ENCODE measurements around the gene ABCG1. TPM values are rescaled to one million over a fixed set of nuclear protein-coding genes. Genes with fewer than 3 reads are reported as not detected.

ABCG1 gene
- total RNA-seq, 1 experiment from 2014 or later: 5.6 TPM

DNA sequence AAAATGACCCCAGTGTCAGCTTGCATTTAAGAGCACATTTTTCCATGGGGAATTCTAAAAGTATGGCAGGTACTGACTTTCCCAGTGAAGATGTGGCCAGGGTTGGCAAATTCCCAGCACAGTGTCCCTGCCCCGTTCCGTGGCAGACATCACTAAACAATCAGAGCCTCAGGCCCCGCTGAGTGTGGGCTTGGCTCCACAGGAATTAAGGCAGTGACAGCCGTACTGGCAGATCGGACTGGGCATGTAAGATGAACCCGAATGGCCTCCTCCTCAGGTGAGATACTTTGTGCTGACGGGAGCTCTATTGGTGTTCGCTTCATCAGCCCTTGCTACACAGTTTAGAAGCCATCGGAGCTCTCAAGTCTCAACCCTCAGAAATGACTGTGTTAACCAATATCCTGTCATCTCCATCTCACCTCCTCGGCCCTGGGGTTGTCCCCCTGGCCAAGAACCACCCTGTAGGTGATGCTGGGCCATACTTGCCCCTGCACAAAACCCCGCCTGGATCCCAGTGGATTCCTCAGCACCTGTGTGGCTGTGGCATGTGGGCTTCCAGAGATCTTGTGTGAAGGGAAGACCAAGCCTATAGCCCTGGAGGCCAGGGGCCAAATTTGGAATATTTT is 29.0 kb upstream of the ABCG1 start:
- no peaks in the 10 kb centered on the region for H3K79me2 ChIP-seq (ENCODE audit: low read depth)
- H3K4me1 ChIP-seq (replicated peaks; ENCODE audit: insufficient read depth): peaks cover 19% of the 10 kb centered on the region
- BruUV-seq (replicated peaks): no TSS peak
- no peaks in the 10 kb centered on the region for H3K9me3 ChIP-seq (ENCODE audit: insufficient read depth, low read depth)
- no peaks in the 10 kb centered on the region for H3K36me3 ChIP-seq (ENCODE audit: low read depth)
- no peak overlapping the region for H2AFZ ChIP-seq
- ChIA-PET CTCF (no interaction called here), POLR2A (ENCODE audit: unreplicated experiment) (no interaction called here)
- no peaks in the 10 kb centered on the region for H3K9me2 ChIP-seq (ENCODE audit: insufficient read depth)
- H3K4me2 ChIP-seq: no peak overlapping the region
- no peak overlapping the region for H3K27ac ChIP-seq
- no peak overlapping the region for H3K4me3 ChIP-seq
- DNase-seq: no peak
- no peaks in the 10 kb centered on the region for H4K20me1 ChIP-seq (ENCODE audit: insufficient read depth)
- 0 out of 2 replicates have a peak, but pooled peaks cover 10% of the 10 kb centered on the region for H3F3A ChIP-seq (ENCODE audit: insufficient read depth, low read depth)
- H3K27me3 ChIP-seq (ENCODE audit: insufficient read depth, low read depth): no peaks in the 10 kb centered on the region
- TF ChIP-seq EZH2 (IDR thresholded peaks at IDR 0.05; ENCODE audit: low read depth): no peak
- TF ChIP-seq, protein P1, sequence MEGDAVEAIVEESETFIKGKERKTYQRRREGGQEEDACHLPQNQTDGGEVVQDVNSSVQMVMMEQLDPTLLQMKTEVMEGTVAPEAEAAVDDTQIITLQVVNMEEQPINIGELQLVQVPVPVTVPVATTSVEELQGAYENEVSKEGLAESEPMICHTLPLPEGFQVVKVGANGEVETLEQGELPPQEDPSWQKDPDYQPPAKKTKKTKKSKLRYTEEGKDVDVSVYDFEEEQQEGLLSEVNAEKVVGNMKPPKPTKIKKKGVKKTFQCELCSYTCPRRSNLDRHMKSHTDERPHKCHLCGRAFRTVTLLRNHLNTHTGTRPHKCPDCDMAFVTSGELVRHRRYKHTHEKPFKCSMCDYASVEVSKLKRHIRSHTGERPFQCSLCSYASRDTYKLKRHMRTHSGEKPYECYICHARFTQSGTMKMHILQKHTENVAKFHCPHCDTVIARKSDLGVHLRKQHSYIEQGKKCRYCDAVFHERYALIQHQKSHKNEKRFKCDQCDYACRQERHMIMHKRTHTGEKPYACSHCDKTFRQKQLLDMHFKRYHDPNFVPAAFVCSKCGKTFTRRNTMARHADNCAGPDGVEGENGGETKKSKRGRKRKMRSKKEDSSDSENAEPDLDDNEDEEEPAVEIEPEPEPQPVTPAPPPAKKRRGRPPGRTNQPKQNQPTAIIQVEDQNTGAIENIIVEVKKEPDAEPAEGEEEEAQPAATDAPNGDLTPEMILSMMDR (conservative IDR thresholded peaks at IDR 0.05): no peak
- intact Hi-C loops (cut with micrococcal nuclease; ENCODE audit: unreplicated experiment): no loop called here

DNA sequence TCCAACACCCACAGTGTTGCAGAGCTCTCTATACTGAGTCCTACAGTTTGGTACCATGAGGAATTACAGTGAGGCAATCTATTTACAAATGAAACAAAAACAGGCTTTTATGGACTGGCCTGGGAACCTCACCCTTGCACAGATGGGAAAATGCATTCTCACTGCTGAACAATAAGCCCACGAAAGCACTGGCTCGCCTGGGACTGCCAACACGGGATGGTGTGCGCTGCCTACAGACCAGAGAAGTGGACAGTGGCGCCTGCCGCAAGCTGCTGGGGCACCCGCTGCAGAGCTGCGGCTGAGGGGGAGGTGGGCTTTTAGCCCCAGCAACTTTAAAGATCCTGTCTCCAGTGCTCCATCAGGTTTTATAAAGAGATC is 28.5 kb upstream of the ABCG1 start:
- no peaks in the 10 kb centered on the region for H3K27me3 ChIP-seq (ENCODE audit: insufficient read depth, low read depth)
- CTCF ChIA-PET: no interaction called here
- H3K27ac ChIP-seq: no peak overlapping the region
- no peaks in the 10 kb centered on the region for H4K20me1 ChIP-seq (ENCODE audit: insufficient read depth)
- H3F3A ChIP-seq (ENCODE audit: insufficient read depth, low read depth): 0 out of 2 replicates have a peak, but pooled peaks cover 10% of the 10 kb centered on the region
- no peak overlapping the region for H3K4me3 ChIP-seq
- DNase-seq: no peak
- no peaks in the 10 kb centered on the region for H3K9me2 ChIP-seq (ENCODE audit: insufficient read depth)
- no peak overlapping the region for H3K4me2 ChIP-seq
- H2AFZ ChIP-seq: no peak overlapping the region
- intact Hi-C loops (cut with micrococcal nuclease; ENCODE audit: unreplicated experiment): no loop called here
- TF ChIP-seq, protein P1 (conservative IDR thresholded peaks at IDR 0.05): no peak
- no peak for TF ChIP-seq EZH2 (IDR thresholded peaks at IDR 0.05; ENCODE audit: low read depth)
- H3K9me3 ChIP-seq (ENCODE audit: insufficient read depth, low read depth): no peaks in the 10 kb centered on the region
- H3K79me2 ChIP-seq (ENCODE audit: low read depth): no peaks in the 10 kb centered on the region
- POLR2A ChIA-PET (ENCODE audit: unreplicated experiment): no interaction called here
- no peaks in the 10 kb centered on the region for H3K36me3 ChIP-seq (ENCODE audit: low read depth)
- BruUV-seq (replicated peaks): no TSS peak
- peaks cover 24% of the 10 kb centered on the region for H3K4me1 ChIP-seq (replicated peaks; ENCODE audit: insufficient read depth)

DNA sequence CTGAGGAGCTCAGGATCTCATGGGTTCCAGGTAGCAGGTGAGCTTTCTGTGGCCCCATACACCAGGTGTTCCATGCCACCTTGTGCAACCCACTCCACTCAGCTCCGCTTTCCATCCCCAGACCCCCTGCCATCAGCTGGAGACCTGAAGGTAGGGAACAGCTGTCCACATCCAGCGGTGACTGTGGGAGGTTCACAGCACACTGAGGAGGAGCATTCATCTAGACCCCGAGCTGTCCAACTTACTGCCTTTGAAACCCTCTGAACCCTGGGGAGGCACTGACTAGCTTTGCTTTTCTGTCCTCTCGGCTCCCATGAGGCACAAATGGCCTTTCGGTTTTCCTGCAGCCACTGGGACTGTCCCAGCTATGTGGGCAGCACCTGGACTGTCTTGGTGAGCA is 27.9 kb upstream of the ABCG1 start:
- intact Hi-C loops (cut with micrococcal nuclease; ENCODE audit: unreplicated experiment): no loop called here
- Histone ChIP-seq H3K4me3 (no peak overlapping the region), H3K4me2 (no peak overlapping the region), H3K36me3 (ENCODE audit: low read depth) (no peaks in the 10 kb centered on the region), H3K4me1 (replicated peaks; ENCODE audit: insufficient read depth) (peaks cover 30% of the 10 kb centered on the region), H3K9me2 (ENCODE audit: insufficient read depth) (no peaks in the 10 kb centered on the region), H3F3A (ENCODE audit: insufficient read depth, low read depth) (0 out of 2 replicates have a peak, but pooled peaks cover 10% of the 10 kb centered on the region), H3K27ac (no peak overlapping the region), H3K79me2 (ENCODE audit: low read depth) (no peaks in the 10 kb centered on the region), H3K27me3 (ENCODE audit: insufficient read depth, low read depth) (no peaks in the 10 kb centered on the region), H2AFZ (no peak overlapping the region), H3K9me3 (ENCODE audit: insufficient read depth, low read depth) (no peaks in the 10 kb centered on the region), H4K20me1 (ENCODE audit: insufficient read depth) (no peaks in the 10 kb centered on the region)
- ChIA-PET CTCF (no interaction called here), POLR2A (ENCODE audit: unreplicated experiment) (no interaction called here)
- no TSS peak for BruUV-seq (replicated peaks)
- no peak for DNase-seq
- TF ChIP-seq EZH2 (IDR thresholded peaks at IDR 0.05; ENCODE audit: low read depth): no peak
- TF ChIP-seq, protein P1 (conservative IDR thresholded peaks at IDR 0.05): no peak
